Measurements from ENCODE around the gene HCFC1. TPM values are rescaled to one million over a fixed set of nuclear protein-coding genes. Genes with fewer than 3 reads are reported as not detected.

The HCFC1 gene
- polyA plus RNA-seq, 1 of the 3 experiments (the other 2 are of a cell fraction), result 9.5 TPM

- 0 out of 2 replicates have a peak, but pooled peaks have one; percentile 14 for TF ChIP-seq SMC3 (IDR thresholded peaks at IDR 0.05; ENCODE audit: low read depth, low read length)
- no peak for TF ChIP-seq FOXM1 (IDR thresholded peaks at IDR 0.05; ENCODE audit: low read depth)
- no peak for TF ChIP-seq EZH2phosphoT487 (IDR thresholded peaks at IDR 0.05; ENCODE audit: borderline replicate concordance, low read depth)
- no peak for TF ChIP-seq MEF2A (IDR thresholded peaks at IDR 0.05; ENCODE audit: borderline replicate concordance, low read depth)
- TF ChIP-seq ZBTB33 (IDR thresholded peaks at IDR 0.05; ENCODE audit: borderline replicate concordance, low read depth), result no peak
- no peak for TF ChIP-seq PBX3 (IDR thresholded peaks at IDR 0.05)
- peak; percentile 39 for TF ChIP-seq CTCF (IDR thresholded peaks at IDR 0.05)
- peak; percentile 58 for TF ChIP-seq RAD21 (IDR thresholded peaks at IDR 0.05; ENCODE audit: low read length)
- Histone ChIP-seq H3K27me3 (ENCODE audit: insufficient read depth) (peaks cover 23% of the 10 kb centered on the region; the same call in 1 of the 2 replicates), H3F3A (replicated peaks; ENCODE audit: insufficient read depth) (peaks cover 18% of the 10 kb centered on the region), H3K79me2 (ENCODE audit: insufficient read depth) (no peaks in the 10 kb centered on the region), H3K36me3 (replicated peaks in 1 of 2; ENCODE audit: control insufficient read depth in 1 of 2, insufficient read depth in 2 of 2, low read length in 1 of 2) (peaks cover 0 to 3% of the 10 kb centered on the region in 2 experiments), H3K27ac (ENCODE audit: low read depth in 2 of 2, low read length in 1 of 2) (no peak overlapping the region; a peak in 1 of 4 replicates), H3K4me1 (ENCODE audit: control insufficient read depth in 1 of 2, insufficient read depth in 2 of 2, low read depth in 1 of 2, low read length in 1 of 2) (peaks cover 0 to 75% of the 10 kb centered on the region in 2 experiments; a peak in 1 of 4 replicates), H3K9me2 (no peaks in the 10 kb centered on the region), H3K9ac (no peak overlapping the region), H3K4me3 (ENCODE audit: low read depth in 2 of 2, low read length in 1 of 2) (no peak overlapping the region), H3K4me2 (no peak overlapping the region), H4K20me1 (ENCODE audit: insufficient read depth) (peaks cover 6% of the 10 kb centered on the region), H3K9me3 (no peaks in the 10 kb centered on the region), H2AFZ (ENCODE audit: low read depth) (no peak overlapping the region)
- POLR2A ChIA-PET, result interaction anchor here (0.8 to 2.0 kb wide), 2 partner anchors 10 to 46 kb away, joined by 3 to 6 read pairs; partner anchors contain the start of gene NAA10
- DNase-seq, result no peak
- CTCF ChIA-PET, result interaction anchor here (0.6 to 16.7 kb wide), 8 partner anchors 10 to 160 kb away, joined by 3 to 271 read pairs (median 12); partner anchors contain the start of genes NAA10, PLXNB3 and RENBP
- WGBS (ENCODE audit: low lambda C conversion rate), result 39% methylated on average over 14 of the region's 14 CpGs
Observed at GRCh38 chrX:153924149-153924861, 47.3 kb downstream of the HCFC1 start.
